Gastroesophageal sphincter (tissue), 3 donors: ENCODE data around the gene NRL.

ENCODE experiments used
- POLR2A ChIP-seq, 2 donors: fragments of 450-650 bp; IDR thresholded peaks; one replicate each; pipeline ENCODE4 v1.6.1; 2017; ENCODE audit warnings: antibody characterized with exemption in 2 of 2, mild to moderate bottlenecking in 2 of 2, moderate library complexity in 1 of 2
- POLR2AphosphoS5 ChIP-seq: sonication (generic); formaldehyde crosslinking; IDR thresholded peaks from one replicate; pipeline ENCODE4 v1.6.1; 2017; ENCODE audit warnings: antibody characterized with exemption
- TF ChIP-seq, protein P1 (sequence below), 4 experiments: fragments of 200-600 bp in 2 of 4; fragments of 450-650 bp in 2 of 4; sonication (generic) in 1 of 4; IDR thresholded peaks; one replicate each; pipeline ENCODE4 v1.5.1; 2017 to 2019; ENCODE audit warnings: antibody characterized with exemption in 4 of 4, mild to moderate bottlenecking in 2 of 4, moderate library complexity in 2 of 4

DNA sequence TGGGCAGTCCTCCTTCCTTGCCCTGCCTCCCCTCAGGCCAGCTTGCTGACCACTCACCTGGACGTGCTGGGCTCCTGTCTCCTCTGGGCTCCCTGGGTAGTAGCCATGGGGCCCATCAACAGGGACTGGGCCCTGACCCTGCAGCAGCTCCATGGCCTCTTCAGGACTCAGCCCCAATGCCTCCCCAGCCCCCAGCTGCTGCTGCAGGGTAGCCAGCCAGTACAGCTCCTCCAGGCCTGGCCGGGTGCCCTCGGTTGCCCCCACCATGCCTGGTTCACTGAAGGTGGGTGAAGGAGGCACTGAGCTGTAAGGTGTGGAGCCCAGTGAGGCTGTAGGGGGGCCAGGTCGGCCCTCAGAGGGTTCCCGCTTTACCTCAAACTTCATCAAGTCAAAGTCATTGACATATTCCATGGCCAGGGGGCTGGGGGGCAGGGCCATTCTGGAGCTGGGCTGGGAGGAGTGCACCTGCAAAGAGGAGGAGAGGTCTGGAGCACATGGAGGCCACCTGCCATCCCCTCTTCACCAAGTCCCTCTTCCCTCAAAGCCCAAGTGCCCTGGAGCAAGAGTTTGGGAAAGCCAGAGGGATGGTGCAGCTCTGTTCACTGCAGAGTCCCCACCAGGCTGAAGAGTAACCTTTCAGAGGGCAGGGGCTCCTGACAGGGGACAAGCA is 32.2 kb downstream of the NRL start:
- TF ChIP-seq POLR2AphosphoS5 (no peak), POLR2A (IDR thresholded peaks at IDR 0.05) (no peak)
- TF ChIP-seq, protein P1, sequence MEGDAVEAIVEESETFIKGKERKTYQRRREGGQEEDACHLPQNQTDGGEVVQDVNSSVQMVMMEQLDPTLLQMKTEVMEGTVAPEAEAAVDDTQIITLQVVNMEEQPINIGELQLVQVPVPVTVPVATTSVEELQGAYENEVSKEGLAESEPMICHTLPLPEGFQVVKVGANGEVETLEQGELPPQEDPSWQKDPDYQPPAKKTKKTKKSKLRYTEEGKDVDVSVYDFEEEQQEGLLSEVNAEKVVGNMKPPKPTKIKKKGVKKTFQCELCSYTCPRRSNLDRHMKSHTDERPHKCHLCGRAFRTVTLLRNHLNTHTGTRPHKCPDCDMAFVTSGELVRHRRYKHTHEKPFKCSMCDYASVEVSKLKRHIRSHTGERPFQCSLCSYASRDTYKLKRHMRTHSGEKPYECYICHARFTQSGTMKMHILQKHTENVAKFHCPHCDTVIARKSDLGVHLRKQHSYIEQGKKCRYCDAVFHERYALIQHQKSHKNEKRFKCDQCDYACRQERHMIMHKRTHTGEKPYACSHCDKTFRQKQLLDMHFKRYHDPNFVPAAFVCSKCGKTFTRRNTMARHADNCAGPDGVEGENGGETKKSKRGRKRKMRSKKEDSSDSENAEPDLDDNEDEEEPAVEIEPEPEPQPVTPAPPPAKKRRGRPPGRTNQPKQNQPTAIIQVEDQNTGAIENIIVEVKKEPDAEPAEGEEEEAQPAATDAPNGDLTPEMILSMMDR (IDR thresholded peaks at IDR 0.05), result no peak
